Activated CD4-positive, alpha-beta T cell treated with anti-CD3 and anti-CD28 coated beads, Interleukin-2, amount 10 ng/mL, durations not matched to agents 7 days and 5 days (primary cell): ENCODE measurements around the gene MCMBP. TPM values are rescaled to one million over a fixed set of nuclear protein-coding genes. Genes with fewer than 3 reads are reported as not detected.
"Not testable (repeated sequence)": the region's sequence is repeated elsewhere in the genome, so short reads cannot be mapped to it uniquely, and the experiment has no call there.

Experiments
- CTCF ChIA-PET: fragments of 350-600 bp; sonication (Branson Sonifier 250); formaldehyde crosslinking; loops from one replicate; lab custom pipeline; 2021; ENCODE audit warnings: antibody characterized with exemption; lab: Charles Lee
- POLR2A ChIA-PET: fragments of 350-600 bp; sonication (Branson Sonifier 250); formaldehyde crosslinking; loops from one replicate; lab custom pipeline; 2021; ENCODE audit warnings: antibody characterized with exemption; lab: Charles Lee
- DNase-seq: peaks from one replicate; pipeline ENCODE4 v3.0.0-alpha.2; 2020
- H3K27ac Mint-ChIP-seq: one replicate; pipeline ENCODE4 v1.8.0; 2021; ENCODE audit warnings: mild to moderate bottlenecking, moderate library complexity, mixed read lengths
- H3K27me3 Mint-ChIP-seq: one replicate; pipeline ENCODE4 v1.8.0; 2021; ENCODE audit warnings: mixed read lengths
- H3K36me3 Mint-ChIP-seq: one replicate; pipeline ENCODE4 v1.8.0; 2021; ENCODE audit warnings: low read depth, mixed read lengths
- H3K4me1 Mint-ChIP-seq: one replicate; pipeline ENCODE4 v1.8.0; 2021; ENCODE audit warnings: mixed read lengths
- H3K4me3 Mint-ChIP-seq: one replicate; pipeline ENCODE4 v1.8.0; 2021; ENCODE audit warnings: mild to moderate bottlenecking, moderate library complexity, mixed read lengths
- H3K9me3 Mint-ChIP-seq: one replicate; pipeline ENCODE4 v1.8.0; 2021; ENCODE audit warnings: mixed read lengths
- total RNA-seq, 2 experiments: library from RNA; stranded (reverse); gene quantifications; one replicate each; pipeline ENCODE4 v1.2.3, GENCODE V29; 2021

The MCMBP gene
- total RNA-seq, 2 experiments from 2014 or later, result 79.6 to 85.8 TPM

GRCh38 chr10:119893845-119894427 is 21.3 kb upstream of the MCMBP start:
- CTCF ChIA-PET, result no interaction called here
- H3K9me3 Mint-ChIP-seq, result no peaks in the 10 kb centered on the region

GRCh38 chr10:119893074-119893473 is 20.4 kb upstream of the MCMBP start:
- Mint-ChIP-seq H3K27ac (peak overlapping the region; percentile 96), H3K4me1 (peaks cover 41% of the 10 kb centered on the region), H3K9me3 (no peaks in the 10 kb centered on the region), H3K4me3 (peak overlapping the region; percentile 92), H3K27me3 (no peaks in the 10 kb centered on the region), H3K36me3 (peaks cover 13% of the 10 kb centered on the region)
- POLR2A ChIA-PET, result no interaction called here
- DNase-seq, result no peak
- CTCF ChIA-PET, result interaction anchor here (0.8 to 3.8 kb wide), 5 partner anchors 10 to 32 kb away, joined by 3 to 15 read pairs (median 4); partner anchors contain the start of gene MCMBP

More at GRCh38 chr10:119893845-119894427, 21.3 kb upstream of the MCMBP start:
- DNase-seq, result no peak
- H3K4me3 Mint-ChIP-seq, result peak overlapping the region; percentile 92
- POLR2A ChIA-PET, result no interaction called here
- H3K4me1 Mint-ChIP-seq, result peaks cover 50% of the 10 kb centered on the region
- H3K27me3 Mint-ChIP-seq, result no peaks in the 10 kb centered on the region
- peak overlapping the region; percentile 14 for H3K27ac Mint-ChIP-seq
- H3K36me3 Mint-ChIP-seq, result peaks cover 22% of the 10 kb centered on the region

GRCh38 chr10:119892188-119893065 is 19.8 kb upstream of the MCMBP start, which contains the start of gene SEC23IP:
SEC23IP (plus strand) TSS chr10:119892730; CDS start chr10:119892783, 53 bp downstream.
- Mint-ChIP-seq H3K27me3 (no peaks in the 10 kb centered on the region), H3K4me1 (peaks cover 40% of the 10 kb centered on the region), H3K4me3 (peak within 1 kb of the TSS; percentile 92), H3K36me3 (peaks cover 13% of the 10 kb centered on the region), H3K9me3 (no peaks in the 10 kb centered on the region), H3K27ac (peak within 1 kb of the TSS; percentile 96)
- ChIA-PET POLR2A (no interaction called here), CTCF (interaction anchor here (0.6 to 3.8 kb wide), 6 partner anchors 9 to 32 kb away, joined by 3 to 15 read pairs (median 4); partner anchors contain the start of gene MCMBP)
- DNase-seq, result peak; percentile 94

DNA sequence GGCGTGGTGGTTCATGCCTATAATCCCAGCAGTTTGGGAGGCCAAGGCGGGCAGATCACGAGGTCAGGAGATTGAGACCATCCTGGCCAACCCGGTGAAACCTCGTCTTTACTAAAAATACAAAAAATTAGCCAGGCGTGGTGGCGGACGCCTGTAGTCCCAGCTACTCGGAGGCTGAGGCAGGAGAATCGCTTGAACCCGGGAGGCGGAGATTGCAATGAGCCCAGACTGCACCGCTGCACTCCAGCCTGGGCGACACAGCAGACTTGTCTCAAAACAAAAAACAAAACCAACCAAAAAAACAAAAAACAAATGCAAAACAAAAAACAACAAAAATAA is 19.2 kb upstream of the MCMBP start:
- CTCF ChIA-PET, result interaction anchor here (0.6 to 3.8 kb wide), 5 partner anchors 9 to 31 kb away, joined by 3 to 15 read pairs (median 4); partner anchors contain the start of gene MCMBP
- Mint-ChIP-seq H3K27ac (peak overlapping the region; percentile 96), H3K36me3 (peaks cover 10% of the 10 kb centered on the region), H3K4me1 (peaks cover 34% of the 10 kb centered on the region), H3K4me3 (peak overlapping the region; percentile 92)
- DNase-seq, H3K27me3 Mint-ChIP-seq, H3K9me3 Mint-ChIP-seq, POLR2A ChIA-PET: not testable (repeated sequence)

DNA sequence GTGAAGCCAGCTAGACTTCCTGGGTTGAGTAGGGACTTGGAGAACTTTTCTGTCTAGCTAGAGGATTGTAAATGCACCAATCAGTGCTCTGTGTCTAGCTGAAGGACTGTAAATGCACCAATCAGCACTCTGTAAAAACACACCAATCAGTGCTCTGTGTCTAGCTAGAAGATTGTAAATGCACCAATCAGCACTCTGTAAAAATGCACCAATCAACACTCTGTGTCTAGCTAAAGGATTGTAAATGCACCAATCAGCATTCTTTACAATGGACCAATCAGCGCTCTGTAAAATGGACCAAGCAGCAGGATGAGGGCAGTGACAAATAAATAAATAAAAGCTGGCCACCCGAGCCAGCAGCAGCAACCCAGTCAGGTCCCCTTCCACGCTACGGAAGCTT is 17.7 kb upstream of the MCMBP start:
- CTCF ChIA-PET, result interaction anchor here (1.0 to 3.8 kb wide), 2 partner anchors 17 to 30 kb away, joined by 3 to 15 read pairs; partner anchors contain the start of gene MCMBP

DNA sequence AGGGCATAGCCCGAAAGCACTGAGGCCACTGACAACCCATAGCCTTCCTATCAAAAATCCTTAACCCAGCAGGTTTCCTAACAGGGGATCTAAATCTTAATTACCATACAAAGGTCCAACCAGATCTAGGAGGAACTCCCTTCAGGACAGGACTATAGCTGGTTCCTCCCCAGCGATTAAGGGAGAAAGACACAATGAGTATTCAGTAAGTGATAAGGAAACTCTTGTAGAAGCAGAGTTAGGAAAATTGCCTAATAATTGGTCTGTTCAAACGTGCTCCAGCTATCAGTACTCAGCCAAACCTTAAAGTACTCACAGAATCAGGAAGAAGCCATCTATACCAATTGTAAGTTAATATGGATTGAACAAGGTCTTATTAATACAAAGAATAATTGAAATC is 16.6 kb upstream of the MCMBP start:
- H3K9me3 Mint-ChIP-seq, H3K27me3 Mint-ChIP-seq, H3K36me3 Mint-ChIP-seq, H3K4me3 Mint-ChIP-seq, H3K27ac Mint-ChIP-seq, DNase-seq, POLR2A ChIA-PET: not testable (repeated sequence)
- H3K4me1 Mint-ChIP-seq, result peaks cover 14% of the 10 kb centered on the region
- CTCF ChIA-PET, result interaction anchor here (0.5 to 3.8 kb wide), 3 partner anchors 16 to 89 kb away, joined by 3 to 15 read pairs (median 3); partner anchors contain the start of gene MCMBP

More for the DNA sequence above, 17.7 kb upstream of the MCMBP start:
- peaks cover 22% of the 10 kb centered on the region for H3K4me1 Mint-ChIP-seq
- H3K27ac Mint-ChIP-seq, H3K36me3 Mint-ChIP-seq, H3K4me3 Mint-ChIP-seq, DNase-seq, H3K27me3 Mint-ChIP-seq, H3K9me3 Mint-ChIP-seq, POLR2A ChIA-PET: not testable (repeated sequence)

DNA sequence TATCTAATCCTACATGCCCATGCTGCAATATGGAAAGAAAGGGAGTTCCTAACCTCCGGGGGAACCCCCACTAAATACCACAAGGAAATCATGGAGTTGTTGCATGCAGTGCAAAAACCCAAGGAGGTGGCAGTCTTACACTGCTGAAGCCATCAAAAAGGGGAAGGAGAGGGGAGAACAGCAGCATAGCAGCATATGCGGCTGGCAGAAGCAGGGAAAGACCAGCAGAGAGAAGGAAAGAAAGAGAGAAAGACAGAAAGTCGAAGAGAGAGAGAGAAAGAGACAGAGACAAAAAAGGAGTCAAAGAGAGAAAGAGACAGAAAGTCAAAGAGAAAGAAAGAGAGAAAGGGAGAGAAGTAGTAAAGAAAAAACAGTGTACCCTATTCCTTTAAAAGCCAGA is 16.1 kb upstream of the MCMBP start:
- H3K4me1 Mint-ChIP-seq, POLR2A ChIA-PET, H3K9me3 Mint-ChIP-seq, DNase-seq, H3K4me3 Mint-ChIP-seq, H3K27me3 Mint-ChIP-seq, H3K27ac Mint-ChIP-seq, H3K36me3 Mint-ChIP-seq: not testable (repeated sequence)
- CTCF ChIA-PET, result interaction anchor here (1.1 kb wide), 1 partner anchor 16 kb away, joined by 4 read pairs; the partner anchor contains the start of gene MCMBP

- POLR2A ChIA-PET, H3K4me1 Mint-ChIP-seq, DNase-seq, H3K27ac Mint-ChIP-seq, H3K36me3 Mint-ChIP-seq, H3K9me3 Mint-ChIP-seq, H3K4me3 Mint-ChIP-seq: not testable (repeated sequence)
- CTCF ChIA-PET, result interaction anchor here (0.6 to 1.2 kb wide), 2 partner anchors 26 to 155 kb away, joined by 3 to 4 read pairs; no protein-coding TSS in a partner anchor
- H3K27me3 Mint-ChIP-seq, result peaks cover 11% of the 10 kb centered on the region
Measured at GRCh38 chr10:119886070-119886469, 13.4 kb upstream of the MCMBP start.

- H3K4me1 Mint-ChIP-seq, H3K4me3 Mint-ChIP-seq, H3K36me3 Mint-ChIP-seq, H3K27ac Mint-ChIP-seq, H3K9me3 Mint-ChIP-seq, DNase-seq: not testable (repeated sequence)
- ChIA-PET POLR2A (interaction anchor here (0.7 kb wide), 1 partner anchor 38 kb away, joined by 3 read pairs; no protein-coding TSS in a partner anchor), CTCF (interaction anchor here (1.1 kb wide), 1 partner anchor 12 kb away, joined by 5 read pairs; no protein-coding TSS in a partner anchor)
- H3K27me3 Mint-ChIP-seq, result peaks cover 11% of the 10 kb centered on the region
Measured at GRCh38 chr10:119883901-119884611, 11.4 kb upstream of the MCMBP start.

DNA sequence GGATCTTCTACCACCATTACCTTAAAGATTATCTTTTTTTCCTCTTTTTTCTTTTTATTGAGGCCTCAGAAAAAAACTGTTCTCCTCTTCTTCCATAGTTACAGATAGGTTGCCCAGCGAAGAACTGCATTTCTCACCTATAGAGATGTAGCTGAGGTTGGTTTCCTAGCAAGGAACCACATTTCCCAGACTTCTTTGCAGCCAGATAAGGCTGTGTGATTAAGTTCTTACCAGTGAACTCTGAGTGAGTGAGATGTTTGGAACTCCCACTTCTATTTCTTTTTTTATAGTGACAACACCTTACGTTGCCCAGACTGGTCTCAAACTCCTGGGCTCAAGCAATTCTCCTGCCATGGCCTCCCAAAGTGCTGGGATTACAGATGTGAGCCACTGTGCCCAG is 5.9 kb upstream of the MCMBP start:
- Mint-ChIP-seq H3K4me3 (no peak overlapping the region), H3K4me1 (peaks cover 12% of the 10 kb centered on the region), H3K27ac (no peak overlapping the region), H3K9me3 (no peaks in the 10 kb centered on the region), H3K36me3 (no peaks in the 10 kb centered on the region), H3K27me3 (peaks cover 9% of the 10 kb centered on the region)
- ChIA-PET POLR2A (no interaction called here), CTCF (no interaction called here)
- DNase-seq, result no peak

- ChIA-PET POLR2A (interaction anchor here (0.6 to 2.0 kb wide), 2 partner anchors 147 to 248 kb away, joined by 5 to 7 read pairs; partner anchors contain the start of gene INPP5F), CTCF (interaction anchor here (0.8 to 2.4 kb wide), 10 partner anchors 8 to 147 kb away, joined by 3 to 15 read pairs (median 5); partner anchors contain the start of genes INPP5F and SEC23IP)
- no peaks in the 10 kb centered on the region for H3K9me3 Mint-ChIP-seq
- DNase-seq, result peak; percentile 88
- H3K27me3 Mint-ChIP-seq, result peaks cover 4% of the 10 kb centered on the region
- peaks cover 6% of the 10 kb centered on the region for H3K36me3 Mint-ChIP-seq
- peak overlapping the region; percentile 92 for H3K27ac Mint-ChIP-seq
- H3K4me1 Mint-ChIP-seq, result peaks cover 32% of the 10 kb centered on the region
- H3K4me3 Mint-ChIP-seq, result peak overlapping the region; percentile 81
Measured at GRCh38 chr10:119872860-119873681, 428 bp upstream of the MCMBP start.
